HG03280 (cell line): ENCODE results near the gene CAP2.

Source experiments
- ATAC-seq: cut with Tn5 transposase; IDR thresholded peaks from one replicate; pipeline ENCODE4 v1.9.1; 2021; ENCODE audit warnings: mild to moderate bottlenecking, moderate library complexity; ENCODE audit not compliant: unreplicated experiment

Gene CAP2, protein sequence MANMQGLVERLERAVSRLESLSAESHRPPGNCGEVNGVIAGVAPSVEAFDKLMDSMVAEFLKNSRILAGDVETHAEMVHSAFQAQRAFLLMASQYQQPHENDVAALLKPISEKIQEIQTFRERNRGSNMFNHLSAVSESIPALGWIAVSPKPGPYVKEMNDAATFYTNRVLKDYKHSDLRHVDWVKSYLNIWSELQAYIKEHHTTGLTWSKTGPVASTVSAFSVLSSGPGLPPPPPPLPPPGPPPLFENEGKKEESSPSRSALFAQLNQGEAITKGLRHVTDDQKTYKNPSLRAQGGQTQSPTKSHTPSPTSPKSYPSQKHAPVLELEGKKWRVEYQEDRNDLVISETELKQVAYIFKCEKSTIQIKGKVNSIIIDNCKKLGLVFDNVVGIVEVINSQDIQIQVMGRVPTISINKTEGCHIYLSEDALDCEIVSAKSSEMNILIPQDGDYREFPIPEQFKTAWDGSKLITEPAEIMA

DNA sequence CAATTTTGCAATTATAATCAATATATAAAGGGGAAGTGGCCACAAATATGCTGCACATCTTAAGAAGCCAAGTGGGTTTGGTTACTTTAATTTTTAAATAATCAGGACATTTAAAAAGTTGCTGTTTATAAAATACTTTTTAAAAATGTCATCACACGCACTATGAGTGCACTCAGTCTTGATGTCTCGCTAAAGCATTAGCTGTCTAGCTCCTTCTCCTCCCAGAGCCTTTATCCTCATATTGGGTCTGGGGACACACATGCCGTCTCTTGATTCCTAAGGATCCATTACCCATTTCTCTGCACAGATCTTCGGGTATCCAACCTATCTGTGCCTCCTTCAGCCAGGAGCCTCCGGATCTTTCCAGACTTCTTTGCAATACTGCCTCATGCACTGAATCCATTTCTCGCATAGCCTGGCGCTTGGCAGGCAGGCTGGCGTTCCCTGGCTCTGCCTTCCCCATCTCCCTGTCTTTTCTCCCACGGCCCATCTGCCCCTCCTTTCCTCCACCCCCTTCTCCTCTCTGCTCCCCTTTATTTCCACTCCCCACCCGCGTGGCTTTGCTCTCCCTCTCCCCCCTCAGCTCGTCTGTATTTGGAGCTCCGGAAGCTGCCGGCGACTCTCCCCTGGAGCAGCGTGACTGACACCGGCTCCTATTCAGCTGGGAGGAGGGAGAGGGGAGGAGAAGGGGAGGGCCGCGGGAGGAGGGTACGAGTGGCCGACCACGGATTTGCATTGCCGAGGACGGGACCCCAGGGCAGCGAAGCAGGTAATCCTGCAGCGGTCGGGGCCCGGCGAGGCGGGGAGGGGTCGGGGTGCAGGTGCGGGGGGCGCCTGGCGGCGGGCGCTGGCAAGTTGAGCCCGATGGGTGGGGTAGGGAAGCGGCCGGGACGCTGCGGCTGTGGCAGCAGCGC is at the start of gene CAP2:
CAP2 (plus strand) TSS at position 618 of the 914 bp plus-strand sequence. CDS start 27,961 bp downstream, outside the sequence.
- ATAC-seq: no peak

DNA sequence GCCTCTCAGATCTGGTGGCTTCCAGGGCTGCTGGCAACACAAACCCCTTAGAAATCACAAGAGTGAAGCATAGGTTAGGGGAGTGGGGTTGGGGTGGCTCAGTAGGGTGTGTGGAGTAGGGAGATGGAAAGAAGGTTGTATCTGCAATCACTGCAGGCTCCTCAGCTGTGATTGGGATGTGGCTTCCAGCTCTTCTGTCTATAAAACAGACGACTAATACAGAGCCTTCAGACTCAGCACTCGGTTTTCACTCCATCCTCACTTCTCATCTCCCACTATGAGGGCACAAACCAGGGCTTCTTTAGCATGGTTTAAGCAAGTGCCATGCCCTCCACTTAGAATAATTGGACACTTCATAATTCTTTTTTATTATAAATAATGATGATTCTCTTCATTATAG is 46.4 kb upstream of the CAP2 start:
- ATAC-seq: no peak

DNA sequence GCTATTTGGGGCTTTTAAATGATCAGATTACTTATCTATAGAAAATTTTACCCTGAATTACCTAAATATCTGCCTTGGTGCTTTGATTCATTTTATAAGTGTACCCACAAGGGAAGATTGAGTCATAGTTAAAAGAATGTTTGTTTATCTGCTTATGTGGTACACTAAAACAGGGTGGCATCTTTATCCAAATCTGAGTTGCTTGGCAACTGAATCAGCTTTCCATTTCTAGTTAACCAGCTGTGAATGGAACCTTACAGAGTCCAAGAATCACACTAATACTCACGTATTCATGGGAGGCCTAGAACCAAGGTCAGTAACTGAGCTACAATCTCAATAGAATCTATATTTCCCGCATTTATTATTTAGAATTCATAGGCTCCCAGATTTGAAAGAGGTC is 44.0 kb upstream of the CAP2 start:
- no peak for ATAC-seq

DNA sequence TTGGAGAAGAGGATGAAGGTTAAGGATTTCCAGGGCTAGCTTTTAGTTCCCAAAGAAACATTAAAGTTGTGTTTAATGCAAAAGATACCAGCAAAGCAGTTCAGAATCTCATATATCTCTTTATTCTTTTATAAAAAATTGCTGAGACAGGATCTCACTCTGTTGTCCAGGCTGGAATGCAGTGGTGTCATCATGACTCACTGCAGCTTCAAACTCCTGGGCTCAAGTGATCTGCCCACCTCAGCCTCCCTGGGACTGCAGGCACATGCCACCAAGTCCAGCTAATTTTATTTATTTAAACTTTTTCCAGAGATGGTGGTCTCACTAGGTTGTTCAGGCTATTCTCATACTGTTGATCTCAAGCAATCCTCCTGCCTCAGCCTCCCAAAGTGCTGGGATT is 41.1 kb upstream of the CAP2 start:
- ATAC-seq: no peak

DNA sequence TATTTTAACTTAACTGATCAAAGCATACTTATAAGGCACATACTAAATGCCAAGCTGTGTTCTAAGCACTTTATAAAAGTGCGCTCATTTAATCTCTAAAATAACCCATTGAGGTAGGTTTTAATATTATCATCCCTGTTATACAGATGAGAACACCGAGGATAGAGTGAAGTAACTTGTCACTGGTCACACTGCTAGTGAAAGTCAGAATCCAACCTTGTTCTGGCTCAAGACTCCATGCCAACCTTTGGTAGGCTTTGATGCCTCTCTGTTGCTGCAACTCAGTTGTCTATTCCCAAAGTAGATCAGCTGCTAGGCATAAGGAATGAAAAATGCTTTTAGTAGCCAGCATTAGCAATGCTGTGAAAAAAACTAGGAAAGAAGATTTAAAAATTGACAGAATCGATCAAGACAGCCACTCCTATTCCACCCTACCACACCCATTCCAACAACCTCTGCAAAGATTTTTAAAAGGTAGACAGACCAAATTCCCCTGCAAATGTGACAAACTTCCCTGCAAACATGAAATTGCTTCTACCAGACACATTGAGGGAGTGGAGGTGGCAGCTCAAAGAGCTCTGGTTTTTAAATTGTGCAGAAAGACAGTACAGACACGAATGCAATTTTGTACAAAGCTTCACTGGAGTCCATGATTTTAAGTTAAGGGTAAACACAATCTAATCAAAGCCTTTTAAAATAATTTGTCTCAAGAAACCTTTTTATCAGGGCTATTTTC is 39.8 kb upstream of the CAP2 start:
- no peak for ATAC-seq

DNA sequence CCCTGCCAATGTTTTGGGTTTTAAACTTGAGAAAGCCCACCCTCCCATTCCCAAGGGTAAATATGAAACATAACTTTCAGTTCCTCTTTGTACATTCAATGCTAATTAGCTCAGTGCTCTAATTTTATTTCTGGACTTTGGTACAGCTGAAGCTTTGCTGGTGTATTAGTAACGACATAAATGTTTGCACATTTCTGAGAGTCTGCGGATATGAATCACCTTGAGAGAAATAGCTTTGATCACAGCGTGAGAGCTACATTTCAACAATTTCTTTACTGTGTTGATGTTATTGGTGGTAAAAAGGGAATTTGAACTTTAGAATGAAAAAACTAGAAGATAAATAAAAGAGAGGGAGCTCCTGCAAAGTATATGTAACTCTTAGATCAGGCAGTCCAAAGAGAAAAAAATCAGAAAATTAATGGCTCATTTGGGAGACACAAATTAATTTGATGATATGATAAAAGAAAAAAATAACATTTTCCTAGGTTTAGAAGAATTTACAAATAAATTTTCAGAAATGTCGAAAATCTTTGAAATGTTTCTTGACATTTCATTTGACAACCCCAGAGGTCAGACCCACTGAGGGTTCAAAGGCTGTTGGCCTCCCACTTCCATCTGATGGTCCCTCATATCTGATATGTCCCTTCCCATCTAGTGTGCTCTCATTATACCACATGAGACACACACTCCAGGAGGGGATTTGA is 38.5 kb upstream of the CAP2 start:
- ATAC-seq: no peak

DNA sequence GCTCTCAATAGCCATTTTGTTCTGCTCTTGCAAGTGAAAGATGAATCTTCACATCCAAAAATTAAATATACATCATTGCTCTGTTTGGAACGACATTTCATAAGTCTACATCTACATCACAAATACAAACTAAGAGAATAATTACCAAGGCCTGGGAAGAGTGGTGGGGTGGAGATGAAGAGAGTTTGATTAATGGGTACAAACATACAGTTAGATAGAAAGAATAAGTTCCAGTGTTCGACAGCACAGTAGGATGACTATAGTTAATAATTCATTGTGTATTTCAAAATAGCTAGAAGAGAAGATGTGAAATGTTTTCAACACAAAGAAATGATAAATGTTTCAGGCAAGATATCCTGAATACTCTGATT is 38.0 kb upstream of the CAP2 start:
- no peak for ATAC-seq

DNA sequence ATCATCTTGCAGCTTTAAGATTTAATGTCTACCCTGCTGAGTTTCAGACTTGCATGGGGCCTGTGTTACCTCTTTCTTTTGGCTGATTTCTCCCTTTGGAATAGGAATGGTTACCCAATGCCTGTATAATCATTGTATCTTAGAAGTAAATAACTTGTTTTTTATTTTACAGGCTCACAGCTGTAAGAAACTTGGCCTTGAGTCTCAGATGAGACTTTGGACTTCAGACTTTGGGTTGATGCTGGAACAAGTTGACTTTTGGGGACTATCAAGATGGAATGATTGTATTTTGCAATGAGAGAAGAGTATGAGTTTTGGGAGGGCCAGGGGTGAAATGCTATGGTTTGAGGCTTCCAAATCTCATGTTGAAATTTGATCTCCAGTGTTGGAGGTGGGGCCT is 34.9 kb upstream of the CAP2 start:
- no peak for ATAC-seq

DNA sequence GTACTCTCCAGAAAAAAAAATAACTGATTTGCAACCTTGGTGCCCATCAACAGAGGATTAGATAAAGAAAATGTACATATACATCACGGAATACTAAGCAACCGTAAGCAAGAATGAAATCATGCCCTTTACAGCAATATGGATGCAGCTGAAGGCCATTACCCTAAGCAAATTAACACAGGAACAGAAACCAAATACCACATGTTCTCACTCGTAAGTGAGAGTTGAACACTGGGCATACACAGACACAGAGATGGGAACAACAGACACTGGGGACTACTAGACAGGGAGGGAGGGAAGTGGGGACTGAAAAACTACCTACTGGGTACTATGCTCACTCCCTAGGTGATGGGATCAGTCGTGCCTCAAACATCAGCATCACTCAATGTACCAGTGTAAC is 32.8 kb upstream of the CAP2 start:
- no peak for ATAC-seq

DNA sequence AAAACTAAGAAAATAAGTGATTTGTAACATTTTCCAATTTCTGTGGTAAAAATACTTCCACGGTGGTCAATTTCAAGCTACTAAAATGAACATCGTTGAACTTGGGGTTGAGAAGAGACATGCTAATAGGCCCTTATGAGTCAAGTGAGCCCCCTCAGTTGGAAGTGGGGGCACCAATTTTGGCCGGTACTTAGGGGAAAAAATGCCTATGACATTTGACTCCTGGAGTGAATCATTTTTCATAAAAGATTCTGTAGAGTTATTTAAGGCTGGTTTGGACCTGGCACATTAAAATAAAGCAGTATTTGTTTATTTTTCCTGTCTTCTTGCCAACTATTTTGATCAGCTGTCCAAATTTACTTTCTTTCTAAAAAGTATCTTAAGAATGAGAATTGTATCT is 32.4 kb upstream of the CAP2 start:
- ATAC-seq: no peak

DNA sequence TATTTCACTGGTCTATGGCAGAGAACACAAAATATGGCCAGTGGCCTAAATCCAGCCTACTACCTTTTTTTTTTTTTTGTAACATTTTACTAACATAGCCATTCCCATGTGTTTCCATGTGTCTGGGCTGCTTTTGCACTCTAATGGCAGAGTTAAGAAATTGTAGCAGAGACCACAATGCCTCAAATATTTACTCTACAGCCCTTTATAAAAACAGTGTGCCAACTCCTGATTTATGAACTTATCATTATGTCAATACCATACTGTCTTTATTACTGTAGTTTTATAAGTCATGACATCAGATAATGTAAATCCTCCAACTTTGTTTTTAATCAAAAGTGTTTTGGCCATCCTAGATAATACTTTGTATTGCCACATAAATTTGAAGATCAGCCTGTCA is 27.4 kb upstream of the CAP2 start:
- ATAC-seq: no peak

DNA sequence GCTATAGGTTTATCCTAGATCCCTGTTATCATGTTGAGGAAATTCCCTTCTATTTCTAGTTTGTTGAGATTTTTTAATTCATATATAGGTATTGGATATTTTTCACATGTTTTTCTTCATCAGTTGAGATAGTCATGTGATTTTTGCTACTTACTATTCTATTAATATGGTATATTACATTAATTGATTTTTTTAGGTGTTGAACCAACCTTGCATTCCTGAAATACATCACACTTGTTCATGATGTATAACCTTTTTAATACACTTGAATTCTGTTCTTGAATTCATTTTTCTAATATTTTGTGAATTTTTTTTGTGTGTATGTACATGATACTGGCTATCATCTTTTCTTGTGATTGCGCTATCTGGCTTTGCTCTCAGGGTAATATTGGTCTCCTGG is 25.5 kb upstream of the CAP2 start:
- no peak for ATAC-seq

DNA sequence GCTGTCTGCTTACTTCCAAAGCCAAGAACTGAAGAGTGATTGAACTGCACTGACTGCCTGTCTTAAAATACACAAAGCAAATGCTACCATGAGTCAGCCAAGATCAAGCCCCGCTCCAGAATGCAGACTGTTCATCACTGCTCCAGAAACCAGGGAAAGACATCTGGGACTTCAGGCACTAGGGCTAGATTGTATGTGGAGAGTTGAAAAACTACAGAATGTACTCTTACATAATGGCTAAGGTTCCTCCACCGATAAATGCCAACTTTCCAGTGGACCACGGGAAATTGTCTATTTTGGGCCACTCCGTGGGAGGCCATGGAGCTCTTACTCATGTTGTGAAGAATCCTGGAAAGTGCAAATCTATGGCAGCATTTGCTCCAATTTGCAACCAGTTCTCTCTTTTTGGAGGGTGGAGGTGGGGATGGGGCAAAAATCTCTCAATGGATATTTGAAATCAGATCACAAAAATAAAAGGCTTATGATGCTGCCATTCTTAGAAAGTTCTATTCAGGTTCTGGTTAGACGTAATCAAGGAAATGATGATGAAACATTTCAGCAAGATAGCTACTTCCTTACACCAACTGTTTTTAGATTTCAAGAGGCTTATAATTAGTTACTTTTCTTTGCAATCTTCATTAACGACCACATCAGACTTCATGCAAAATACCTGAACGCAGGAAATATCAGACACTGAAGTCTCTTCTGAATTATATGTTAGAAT is 11.8 kb upstream of the CAP2 start:
- no peak for ATAC-seq

DNA sequence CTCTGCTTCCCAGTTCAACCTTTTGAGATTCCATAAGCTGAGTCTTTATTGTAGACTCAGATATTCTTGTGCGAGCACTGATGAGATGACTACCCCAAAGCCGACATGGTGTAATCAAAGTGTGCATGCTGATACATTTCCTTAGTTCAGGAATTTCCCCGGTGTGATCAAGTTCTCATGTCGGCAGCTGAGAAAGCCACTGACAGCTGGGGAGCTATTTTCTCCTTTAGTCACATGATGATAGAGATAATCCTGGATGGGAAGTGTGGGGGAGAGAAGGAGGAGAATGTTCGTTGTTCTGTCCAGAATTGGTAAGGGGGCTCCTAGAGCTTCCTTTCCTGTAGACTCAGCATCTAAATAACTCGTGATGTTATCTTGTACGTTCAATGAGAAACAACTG is 7.7 kb upstream of the CAP2 start:
- no peak for ATAC-seq

DNA sequence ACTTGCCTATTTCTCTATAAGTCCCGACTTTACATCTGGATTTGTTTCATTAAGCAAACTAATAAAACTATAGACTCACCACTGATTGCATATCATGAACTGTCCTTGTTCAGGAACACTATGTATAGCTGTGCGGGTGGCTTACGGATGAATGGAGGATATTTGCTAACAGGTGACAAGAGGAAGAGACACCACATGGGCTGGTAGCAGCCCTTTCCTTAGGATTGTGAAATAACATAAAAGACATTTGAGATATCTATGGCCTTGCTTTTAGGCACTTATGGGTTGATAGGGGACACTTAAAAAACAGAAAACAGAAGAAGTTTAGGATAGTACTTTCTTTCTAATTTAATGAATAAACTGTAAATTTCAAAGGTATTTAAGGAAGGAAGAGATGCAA is 5.0 kb upstream of the CAP2 start:
- no peak for ATAC-seq

DNA sequence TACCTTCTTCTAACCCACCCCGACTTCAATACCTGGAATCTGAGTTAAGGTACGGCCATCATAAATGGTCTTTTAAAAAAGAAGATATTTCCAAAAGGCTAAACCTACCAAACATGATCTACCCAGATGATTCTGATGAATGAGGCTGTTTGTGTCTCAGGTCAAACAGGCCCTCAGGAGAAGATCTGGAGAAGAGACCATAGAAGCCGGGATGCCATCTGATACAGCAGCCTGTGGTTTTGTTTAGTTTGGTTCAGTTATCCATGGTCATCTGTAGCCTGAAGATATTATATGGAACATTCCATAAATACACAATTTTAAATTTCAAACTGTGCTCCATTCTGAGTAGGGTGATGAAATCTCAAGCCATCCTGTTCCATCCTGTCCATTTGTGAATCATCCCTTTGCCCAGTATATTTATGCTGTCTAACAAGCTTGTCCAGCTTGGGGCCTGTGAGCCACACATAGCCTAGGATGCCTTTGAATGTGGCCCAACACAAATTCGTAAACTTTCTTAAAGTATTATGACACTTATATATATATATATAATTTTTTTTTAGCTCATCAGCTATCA is 4.0 kb upstream of the CAP2 start:
- no peak for ATAC-seq

DNA sequence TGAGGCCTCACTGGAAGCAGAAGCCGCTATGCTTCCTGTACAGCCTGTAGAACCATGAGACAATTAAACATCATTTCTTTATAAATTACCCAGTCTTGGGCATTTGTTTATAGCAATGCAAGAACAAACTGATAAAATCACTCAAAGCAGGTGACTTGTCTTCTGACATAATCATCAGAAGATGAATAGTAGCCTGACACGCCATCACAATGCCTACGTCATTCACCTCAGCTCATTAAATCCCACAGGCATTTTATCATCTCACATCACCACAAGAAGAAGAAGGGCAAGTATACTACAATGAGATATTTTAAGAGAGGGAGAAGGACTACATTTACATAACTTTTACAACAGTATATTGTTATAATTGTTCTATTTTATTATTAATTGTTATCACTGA is 3.1 kb upstream of the CAP2 start:
- no peak for ATAC-seq

DNA sequence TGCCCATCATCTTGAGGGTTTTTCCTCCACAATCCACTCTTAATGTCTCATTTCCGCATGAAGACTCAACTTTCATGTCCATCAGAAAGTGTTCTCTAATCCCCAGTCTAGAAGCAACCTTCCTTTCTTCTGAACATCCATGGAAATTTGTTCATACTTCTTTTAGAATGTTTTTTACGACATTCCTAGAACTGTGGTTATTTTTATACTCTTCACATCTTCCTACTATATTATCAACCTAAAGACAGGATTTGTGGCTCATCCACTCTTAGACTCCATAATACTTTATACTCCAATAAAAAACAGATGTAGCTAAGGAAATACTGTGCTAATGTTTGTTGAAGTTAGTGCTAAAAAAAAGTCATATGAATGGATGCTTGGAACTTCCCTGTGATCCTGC is 1.4 kb upstream of the CAP2 start:
- ATAC-seq: no peak

DNA sequence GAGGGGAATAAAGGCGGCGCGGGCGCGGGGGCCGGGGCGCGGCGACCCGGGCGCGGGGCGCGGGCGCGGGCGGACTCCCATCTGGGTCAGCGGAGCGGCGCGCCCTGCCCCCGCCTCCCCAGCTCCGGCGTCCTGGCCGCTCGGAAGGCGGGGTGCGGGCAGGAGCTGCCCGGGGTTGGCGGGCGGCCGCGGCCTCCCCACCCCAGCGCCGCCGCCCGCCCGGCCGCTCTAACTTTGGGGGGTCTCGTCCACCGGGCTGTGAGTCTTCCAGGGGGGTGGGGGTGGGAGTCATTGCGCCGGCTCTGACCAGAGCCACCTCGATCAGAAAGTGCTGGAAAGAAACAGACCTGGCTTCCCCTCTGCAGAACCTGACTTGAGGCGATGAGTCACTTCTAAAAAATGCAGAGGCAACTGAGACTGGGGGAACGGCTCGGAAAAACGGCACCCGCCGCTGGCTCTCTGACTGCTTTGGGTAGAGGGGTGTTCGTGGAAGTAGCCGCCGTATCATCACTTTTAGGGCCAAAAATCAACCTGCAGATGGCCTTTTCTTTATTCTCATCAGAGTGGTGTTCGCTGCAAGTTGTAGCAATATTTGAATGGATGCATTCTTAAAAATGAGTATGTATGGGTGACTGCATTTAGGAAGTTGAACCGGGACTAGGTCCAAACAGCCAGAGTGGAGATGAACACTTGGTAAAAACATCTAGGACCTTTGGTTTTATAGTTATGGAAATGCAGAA is 667 bp downstream of the CAP2 start:
- no peak for ATAC-seq
